Mammary epithelial cell (primary cell): ENCODE results near the gene ANOS1.
"Not testable (repeated sequence)": the region's sequence is repeated elsewhere in the genome, so short reads cannot be mapped to it uniquely, and the experiment has no call there.

Experiments
- CTCF ChIP-seq, 2 donors: IDR thresholded peaks in 1 of 2; conservative IDR thresholded peaks in 1 of 2; 2 replicates each; pipeline ENCODE4 v1.5.1; 2011 to 2012; ENCODE audit warnings: inconsistent platforms in 2 of 2, low read length in 2 of 2, mild to moderate bottlenecking in 2 of 2, control low read depth in 1 of 2, low read depth in 1 of 2; ENCODE audit not compliant: insufficient read depth in 1 of 2; ENCODE audit errors: extremely low read depth in 1 of 2
- EZH2 ChIP-seq: IDR thresholded peaks from 2 replicates; pipeline ENCODE4 v1.6.1; 2012; ENCODE audit warnings: low read length, inconsistent platforms, borderline replicate concordance

GRCh38 chrX:8757609-8758389 lies 25.9 kb upstream of the ANOS1 start:
- not testable (repeated sequence) for TF ChIP-seq EZH2; CTCF (conservative IDR thresholded peaks at IDR 0.05 in 1 of 2, IDR thresholded peaks at IDR 0.05 in 1 of 2; ENCODE audit: extremely low read depth in 1 of 2, insufficient read depth in 1 of 2, low read depth in 1 of 2, low read length in 2 of 2)
